ENCODE measurements around the gene BOD1L2.

BOD1L2 gene

DNA sequence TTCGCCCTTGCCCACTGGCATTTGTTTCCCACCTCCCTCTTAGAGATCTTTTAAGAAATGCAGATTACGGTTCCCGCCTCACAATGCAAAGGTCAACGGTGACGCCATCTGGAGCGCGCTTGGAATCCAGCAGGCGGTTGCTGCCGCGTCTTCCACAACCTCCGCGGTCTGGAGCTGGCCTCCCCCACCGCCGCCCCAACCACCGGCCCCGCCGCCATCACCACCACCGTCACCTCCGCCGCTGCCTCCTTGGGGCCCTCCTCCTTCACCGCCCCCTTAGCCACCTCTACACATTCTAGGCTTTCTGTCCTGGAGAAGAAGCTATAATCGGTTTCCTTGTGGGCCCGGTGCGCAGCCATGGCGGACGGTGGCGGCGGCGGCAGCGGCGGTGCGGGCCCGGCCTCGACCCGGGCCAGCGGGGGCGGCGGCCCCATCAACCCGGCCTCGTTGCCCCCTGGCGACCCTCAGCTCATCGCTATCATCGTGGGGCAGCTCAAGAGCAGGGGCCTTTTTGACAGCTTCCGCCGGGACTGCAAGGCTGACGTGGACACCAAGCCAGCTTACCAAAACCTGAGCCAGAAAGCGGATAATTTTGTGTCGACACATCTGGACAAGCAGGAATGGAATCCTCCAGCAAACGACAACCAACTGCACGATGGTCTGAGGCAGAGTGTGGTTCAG, at the start of gene BOD1L2:
TSS of gene BOD1L2 (plus strand) at position 132 of the 681 bp plus-strand sequence. CDS start at position 358, 226 bp downstream.
- DNase-seq = no peak

DNA sequence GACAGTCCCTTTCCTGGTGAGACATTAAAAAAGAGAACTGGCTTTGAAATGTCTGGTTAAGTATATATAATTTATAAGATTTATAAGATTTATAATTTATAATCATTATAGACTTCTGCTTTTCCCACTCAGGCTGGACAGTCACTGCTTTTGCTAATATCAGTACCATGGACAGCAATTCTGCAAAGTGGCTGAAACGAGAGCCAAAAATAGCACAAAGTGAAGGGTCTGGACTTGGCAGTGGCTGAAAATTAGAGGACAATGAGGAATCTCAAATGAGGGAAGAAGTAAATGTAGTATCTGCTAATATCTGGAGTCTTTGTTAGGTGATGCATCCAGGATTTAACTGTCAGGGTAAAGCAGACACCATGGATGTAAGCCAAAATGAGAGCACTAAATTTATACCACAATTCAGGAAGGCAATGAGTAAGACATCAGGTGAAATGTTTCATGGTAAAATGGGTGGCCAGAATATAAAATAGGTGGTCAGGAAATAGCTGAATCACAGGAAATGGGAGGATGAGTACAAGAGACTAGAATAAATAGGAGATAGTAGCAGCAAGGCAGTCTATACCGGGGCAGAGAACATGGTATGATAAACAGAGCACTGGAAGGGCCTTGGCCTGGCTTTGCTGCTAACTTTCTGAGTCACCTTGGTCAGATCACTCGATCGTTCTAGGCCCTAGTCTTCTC, 39.6 kb upstream of the BOD1L2 start:
- no peak for DNase-seq

DNA sequence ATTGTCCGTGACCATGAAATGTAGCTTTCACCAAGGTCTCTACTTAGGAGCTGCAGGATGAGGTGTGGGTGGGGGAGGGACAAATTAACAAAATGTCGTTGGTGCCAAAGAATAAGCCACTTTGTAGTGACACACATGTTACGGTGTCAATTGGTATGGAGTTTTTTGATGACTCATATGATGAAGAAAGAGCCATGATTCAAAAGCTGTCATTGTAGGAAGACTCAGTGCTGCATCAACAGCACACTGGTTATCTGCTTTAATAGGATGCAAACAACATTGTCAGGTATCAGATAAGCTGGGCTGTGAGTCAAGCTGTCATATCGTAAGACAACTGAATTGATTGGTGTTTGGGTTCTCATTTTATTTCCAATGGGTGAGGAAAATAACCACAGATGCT, 36.6 kb upstream of the BOD1L2 start:
- no peak for DNase-seq

DNA sequence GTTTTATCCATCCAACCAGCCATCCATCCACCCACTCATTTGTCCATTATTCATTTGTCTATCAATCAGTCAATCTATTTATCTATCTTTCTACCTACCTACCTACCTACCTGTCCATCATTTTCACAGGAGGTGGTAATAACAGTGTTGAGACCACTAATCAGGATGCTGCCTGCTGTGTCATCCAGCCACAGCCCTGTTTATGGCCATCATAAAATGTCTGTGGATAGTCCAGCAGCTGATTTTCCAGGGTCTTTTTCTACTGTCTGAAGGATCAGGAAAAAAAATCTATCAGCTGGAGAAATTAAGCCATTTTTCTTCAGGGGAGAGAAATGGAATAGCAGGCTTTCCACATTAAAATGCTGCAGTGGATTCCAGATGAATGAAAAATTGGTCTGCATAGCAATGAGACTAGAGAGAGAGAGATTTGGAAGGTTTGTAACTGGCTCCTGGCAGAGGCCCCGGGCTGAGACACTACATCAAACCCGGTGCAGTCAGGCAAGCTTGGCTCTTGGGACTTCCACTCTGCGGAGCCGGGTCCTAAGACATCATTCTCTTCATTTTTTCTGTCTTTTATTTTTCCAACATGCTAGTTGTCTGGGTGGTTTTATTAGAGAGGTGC, 33.0 kb upstream of the BOD1L2 start:
- no peak for DNase-seq

DNA sequence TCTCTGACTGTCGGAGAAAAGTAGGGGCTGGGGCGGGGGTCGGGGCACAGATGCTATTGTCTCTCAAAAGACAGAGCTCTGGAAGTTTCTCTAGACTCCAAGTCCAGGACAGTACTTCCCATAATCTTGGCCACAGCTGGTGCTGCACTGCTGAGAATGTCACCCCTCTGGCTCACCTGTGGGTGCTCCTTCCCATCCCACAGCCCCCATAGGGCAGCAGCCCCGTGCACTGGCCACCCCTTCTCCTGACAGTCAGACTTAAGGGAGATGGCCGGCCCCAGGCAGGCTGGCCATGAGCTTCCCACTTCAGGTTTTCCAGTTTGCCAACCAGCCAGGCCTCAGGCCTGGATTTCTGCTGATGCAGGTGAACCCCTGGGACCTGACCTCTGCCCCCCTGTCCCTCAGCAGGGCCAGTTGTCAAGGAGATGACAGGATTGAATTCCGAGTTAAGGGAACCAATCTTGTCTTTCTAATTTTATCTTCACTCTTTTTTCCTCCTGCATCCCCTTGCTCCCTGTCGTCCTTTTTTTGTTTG, 30.2 kb upstream of the BOD1L2 start:
- no peak for DNase-seq

DNA sequence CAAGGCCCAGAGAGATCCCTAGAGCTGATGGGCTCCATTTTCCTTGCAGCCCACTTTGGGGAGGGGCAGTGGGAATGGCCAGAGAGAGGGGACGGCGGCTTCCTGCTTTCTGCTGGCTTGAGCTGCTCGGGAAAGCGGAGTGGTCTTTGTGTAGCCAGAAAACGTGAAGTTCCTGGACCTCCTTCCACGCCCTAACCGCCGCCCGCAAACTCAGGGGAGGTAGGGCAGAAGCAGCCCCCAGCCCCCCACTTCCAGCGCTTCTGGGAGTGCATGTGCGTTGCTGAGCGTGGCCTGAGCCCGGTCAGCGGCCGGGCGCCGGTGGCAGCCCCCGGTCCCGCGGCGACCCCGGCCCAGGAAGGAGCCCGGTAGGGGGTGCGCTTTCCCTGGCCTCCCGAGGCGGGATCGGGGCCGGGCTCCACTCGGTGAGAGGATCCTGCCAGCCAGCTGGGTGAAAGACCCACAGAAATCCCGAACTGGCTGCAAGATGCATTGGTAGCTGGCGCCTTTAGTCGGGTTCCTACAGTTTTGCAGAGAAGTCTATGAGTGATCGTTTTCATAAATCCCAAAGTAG, 25.3 kb upstream of the BOD1L2 start:
- DNase-seq = no peak

DNA sequence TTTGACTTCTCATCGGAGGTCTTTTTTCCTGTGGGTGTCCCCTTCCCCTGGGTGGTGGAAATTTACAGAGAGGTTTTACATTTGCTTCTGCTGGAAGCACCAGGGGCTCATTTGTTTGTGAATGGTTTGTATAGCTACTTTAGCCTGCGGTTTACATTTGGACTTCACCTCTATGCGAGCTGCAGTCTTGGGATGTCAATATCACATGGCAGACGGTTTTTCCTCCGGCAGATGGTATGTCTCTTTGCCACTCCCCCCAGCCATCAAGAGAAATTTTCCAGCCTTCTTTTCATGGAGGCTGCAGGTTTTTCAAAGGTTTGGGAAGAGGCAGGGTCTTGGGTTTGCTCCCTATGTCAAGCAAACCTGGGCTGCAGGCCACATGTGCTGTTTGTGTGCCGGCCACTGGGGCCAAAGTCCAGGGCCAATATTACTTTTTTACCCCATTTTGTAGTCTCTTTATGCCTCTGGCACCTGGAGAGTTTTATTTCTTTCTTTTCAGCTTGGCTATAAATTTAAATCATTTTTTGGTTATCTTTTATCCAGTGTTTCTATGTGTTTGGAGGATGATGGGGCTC, 23.9 kb upstream of the BOD1L2 start:
- DNase-seq = peak; percentile 25

DNA sequence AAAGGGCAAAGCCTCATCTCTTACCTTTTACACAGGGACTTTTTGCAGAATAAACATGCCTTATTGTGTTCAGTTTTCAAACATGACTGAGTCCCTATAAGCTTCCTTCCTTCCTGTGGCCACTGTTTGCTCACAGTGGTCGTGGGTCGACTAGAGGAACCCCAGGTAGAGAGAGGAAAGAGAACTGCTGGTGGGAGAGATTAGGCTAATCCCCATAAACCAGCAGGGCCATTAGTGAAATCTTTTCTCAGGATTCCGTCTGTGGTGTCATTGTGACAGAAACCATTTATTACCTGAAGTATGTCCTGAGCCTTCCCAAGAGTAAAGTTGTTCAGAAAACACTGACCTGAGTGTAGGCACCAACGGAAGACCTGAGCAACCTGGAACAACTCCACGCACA, 21.3 kb upstream of the BOD1L2 start:
- DNase-seq = no peak

DNA sequence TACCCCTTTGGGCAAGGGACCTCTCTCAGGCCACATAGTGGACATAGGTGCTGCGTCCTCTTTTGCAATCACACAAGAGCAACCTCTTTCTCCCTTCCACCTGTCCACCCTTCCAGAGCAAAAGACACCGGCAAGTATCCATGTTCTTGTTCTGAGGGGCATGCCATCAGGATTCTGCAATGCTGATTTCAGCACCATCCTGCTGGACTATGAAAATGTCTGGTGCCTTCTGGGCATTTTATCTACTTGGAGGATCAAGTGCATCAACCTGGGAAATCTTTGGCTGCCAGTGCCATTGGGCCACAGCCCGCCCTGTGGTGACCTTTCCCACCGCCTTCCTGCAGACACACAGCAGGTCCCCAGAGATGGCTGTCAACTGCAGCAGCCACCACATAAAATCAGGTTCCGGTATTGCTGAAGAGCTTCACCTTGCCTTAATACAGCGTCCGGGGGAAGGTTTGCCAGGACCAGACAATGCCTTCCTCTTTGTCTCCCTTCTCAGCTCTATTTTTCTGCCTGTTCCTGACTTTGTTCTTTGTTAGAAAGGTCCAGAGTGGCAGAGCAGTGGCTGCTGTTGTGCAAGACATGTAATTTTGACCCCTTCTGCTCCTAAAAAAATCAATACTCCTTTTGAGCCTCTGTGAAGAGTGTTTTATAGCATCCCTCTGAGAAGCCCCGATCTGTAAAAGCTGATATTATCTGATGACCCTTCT, 18.5 kb upstream of the BOD1L2 start:
- DNase-seq = no peak

DNA sequence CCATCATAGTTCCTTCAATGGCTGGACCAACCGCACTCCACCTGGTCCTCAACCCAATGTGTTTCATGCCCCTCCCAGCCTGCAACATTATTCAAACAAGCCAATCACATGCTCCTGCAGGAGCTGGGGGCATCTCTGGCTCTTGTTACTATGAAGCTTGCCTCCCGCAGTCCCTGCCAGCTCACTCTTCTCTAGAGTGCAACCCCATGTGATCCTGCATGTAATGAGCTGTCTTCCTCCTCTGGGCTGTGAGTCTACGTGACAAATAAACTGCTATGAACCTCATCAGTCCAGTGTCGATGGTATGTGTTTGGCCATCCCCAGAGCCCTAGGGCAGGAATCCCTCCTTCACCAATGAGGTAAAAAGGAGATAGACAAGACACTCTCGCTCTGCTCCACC, 15.8 kb upstream of the BOD1L2 start:
- no peak for DNase-seq

DNA sequence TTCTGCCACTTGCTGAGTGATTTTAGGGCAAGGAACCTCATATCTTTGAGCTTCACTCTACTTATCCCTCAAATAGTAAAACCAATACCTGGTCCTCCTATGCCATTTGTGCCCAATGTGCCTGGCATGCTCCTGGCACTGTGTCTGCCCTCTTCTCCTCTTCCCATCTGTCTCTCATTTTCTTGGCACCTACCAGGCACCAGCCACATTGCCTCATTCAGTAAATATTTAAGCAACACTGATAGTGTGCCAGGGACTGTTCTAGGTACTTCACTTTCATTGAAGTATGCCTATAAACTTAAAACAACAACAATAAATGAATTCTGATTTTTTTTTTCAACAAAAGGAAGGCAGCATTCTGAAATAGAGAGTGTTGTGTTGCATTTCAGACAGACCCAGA, 15.1 kb upstream of the BOD1L2 start:
- no peak for DNase-seq

DNA sequence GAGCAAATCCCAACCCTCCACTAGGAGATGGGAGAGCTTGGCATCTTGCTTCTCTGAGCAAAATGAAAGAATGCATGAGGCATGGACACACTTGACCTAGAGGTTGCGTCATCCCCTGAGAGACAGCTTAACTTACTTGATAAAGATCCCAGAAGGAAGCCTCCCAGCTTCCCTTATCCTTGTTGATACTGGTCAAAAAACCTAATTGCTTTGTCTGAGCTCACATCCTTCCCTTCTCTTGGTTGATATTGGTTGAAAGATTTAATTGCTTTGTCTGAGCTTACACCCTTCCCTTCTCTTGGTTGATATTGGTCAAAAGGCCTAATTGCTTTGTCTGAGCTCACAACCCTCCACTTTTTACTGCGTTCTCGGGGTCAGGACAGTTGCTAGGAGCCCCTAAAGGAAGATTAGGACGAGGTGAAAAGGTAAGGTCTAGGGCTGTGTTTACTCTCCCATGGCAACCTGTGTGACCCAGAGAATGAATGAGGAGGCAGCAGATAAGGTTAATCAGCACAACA, 12.2 kb upstream of the BOD1L2 start:
- DNase-seq = no peak

DNA sequence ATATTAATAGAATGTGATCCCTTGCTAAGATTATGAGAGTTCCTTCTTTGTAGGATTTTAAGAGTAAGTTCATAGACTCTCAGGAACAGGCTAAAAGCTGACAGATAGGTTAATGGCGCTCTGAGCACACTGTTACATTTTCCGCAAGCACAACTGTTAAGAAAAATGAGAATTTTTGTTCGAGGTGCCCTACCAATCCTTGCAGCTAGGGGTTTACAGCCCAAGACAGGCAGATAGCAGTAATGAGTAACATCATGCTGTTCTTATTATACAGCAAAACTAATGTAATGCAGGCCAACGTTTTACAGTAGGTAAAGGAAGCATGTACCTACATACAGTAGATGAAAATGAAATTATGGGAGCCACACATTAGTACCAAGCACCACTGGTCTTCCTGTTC, 11.2 kb upstream of the BOD1L2 start:
- DNase-seq = no peak

DNA sequence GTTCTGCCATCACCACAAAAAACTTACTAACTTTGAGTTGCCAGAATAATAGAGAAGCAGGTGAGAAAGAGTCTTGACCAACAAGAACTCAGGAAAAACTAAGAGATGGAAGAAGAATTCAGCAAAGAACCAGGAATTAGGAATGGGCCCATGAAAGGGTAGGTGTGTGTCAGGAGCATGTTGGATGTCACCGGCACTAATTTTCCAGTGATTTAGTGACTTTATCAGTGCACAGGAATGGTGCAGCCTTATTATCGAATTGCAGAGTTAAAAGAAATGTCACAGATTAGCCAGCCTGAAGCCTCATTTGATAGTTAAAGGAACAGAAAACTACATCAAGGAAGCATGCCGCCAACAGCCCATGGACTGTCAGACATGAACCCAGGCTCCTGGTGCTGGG, 9.0 kb upstream of the BOD1L2 start:
- no peak for DNase-seq

DNA sequence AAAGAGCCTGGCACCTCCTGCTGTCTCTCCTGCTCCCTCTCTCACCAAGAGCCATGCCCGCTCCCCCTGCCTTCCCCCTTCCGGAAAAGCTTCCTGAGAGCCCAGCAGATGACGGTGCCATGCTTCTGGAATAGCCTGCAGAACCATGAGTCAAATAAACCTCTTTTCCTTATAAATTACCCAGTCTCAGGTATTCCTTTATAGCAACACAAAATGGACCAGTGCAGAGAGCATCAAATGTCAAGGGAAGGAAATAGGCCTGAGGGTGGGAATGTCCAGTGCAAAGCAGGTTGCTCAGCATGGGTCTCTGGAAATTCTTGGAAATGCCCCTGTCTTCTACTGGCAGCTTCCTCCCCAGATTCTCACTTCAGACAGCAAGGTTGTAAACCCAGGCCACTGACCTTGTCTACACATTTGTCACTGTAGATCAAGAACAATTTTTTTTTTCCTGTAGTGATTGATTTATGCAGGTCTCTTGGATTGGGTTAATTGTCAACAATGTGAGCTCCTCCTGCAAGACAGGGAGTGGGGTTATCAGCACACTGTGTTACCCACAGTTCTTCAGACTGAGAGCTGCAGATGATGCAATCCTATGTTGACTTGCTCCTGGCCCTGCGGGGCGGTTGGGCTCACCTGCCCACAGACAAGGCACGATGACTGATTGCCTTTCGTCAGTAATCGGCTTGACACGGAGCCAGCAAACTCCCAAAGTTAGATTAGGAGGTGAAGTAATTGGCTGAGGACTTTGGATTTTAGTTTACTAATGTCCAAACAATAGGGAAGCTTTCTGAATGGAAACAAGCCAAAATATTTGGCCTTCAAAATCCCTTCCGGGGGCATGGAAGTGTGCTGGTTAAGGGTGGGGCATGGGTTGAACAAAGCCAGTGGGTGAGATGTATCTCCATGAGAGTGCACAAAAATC, 5.4 kb upstream of the BOD1L2 start:
- DNase-seq = no peak

DNA sequence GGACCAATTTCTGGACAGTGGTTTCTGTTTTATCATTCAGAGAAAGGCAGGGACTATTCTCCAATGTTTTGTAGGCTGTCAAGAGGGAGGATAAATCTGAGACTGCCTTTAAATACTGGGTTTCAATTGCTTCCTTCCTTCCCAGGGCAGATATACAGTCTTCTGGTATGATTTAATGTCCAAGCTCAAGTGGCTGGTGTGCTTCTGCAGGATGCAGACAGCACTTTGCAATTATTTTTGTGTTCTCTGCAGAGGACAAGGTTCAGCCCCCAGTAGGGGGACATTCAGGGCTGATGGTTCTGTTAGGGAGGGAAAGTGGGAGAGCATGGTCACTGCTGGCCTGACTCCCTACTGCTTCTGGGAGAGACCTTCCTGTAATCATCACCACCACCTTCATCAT, 4.6 kb upstream of the BOD1L2 start:
- DNase-seq = no peak

DNA sequence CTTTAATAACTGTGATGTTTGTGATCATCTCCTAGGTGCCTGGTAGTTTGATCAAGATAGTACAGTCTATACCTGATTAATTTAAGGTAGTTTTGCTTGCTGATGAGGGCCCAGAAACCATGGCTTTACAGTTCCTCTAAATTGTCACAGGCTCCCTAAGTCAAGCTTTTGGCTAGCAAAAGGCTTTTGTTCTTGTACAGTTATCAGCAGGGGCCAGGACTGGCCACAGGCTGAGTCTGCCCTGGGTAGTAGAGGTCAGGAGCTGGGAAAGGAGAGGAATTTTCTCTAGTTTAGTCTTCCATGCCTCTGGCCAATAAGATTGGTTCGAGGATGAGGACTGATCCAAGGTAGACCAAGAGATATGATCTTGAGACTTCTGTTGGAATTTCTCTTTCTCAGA, 3.6 kb upstream of the BOD1L2 start:
- DNase-seq = no peak

DNA sequence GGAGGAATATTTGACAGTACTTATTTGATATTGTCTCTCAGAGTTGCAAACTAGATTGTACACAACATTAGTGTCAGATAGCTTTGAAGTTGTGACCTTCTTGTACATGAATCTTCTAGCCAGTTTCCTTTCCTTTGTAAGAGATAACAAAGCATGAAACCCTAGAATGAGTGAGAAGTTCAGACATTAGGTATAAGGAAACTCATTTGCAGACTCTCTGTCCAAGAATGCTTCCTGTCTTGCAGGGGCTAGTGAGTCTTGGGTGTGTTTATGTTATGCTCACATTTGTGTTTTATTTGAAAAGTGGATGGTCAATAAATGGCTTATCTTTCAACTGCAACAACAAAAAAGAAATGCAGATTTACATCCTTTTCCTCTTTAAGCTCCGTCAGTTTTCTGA, 1.4 kb downstream of the BOD1L2 start:
- DNase-seq = no peak

DNA sequence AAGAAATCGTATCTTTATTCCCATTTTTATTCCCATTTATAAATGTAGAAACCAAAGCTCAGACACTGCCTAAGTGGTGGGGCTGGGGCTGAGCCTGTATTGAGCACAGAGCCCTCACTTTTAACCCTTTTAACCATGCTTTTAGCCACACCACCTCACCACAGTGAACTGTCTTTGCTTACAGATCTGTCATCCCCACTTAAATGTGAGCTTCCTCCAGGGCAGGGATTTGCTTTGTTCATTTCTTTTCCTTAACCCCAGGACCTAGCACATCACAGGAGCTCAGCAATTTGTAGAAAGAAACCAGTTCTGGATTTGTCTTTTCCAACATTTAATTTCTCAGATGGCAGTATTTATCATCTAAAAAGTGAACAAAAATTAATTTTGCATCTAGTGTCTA, 2.2 kb downstream of the BOD1L2 start:
- DNase-seq = no peak

DNA sequence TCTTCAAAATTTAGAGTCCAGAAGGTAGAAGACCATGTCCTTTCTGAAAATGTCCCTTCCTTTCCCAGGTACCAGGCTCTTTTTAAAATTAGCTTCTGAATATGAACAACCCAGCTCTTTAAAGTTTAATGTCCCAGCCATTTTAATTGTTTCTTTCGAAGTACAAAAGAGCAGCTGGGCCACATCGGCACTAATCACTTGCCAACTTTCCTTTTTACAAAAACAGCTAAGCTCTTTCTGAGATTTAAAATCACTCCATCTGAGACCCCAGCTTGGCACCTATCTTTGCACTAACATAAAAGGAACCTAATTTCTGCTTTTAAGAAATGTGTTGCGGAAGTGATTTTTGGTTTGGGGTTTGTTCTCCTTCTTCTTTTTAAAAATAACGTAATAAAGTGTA, 2.6 kb downstream of the BOD1L2 start:
- no peak for DNase-seq

DNA sequence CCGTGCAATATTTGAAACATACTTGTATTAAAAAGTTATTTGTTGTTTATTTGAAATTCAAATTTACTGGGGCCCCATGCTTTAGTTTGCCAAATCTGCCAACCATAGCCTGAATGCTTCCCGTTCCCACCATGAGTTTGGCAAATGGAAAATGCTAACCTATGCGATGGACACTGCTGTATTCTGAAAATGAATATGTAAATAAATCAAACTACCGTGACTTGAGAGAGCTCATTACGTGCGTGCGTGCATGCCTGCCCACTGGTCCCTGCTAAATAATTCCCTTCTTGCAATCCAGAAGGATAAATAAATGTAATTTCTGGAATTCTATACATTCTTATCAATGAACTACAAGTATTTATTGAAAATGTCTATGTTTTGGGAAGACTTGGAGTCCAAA, 3.2 kb downstream of the BOD1L2 start:
- no peak for DNase-seq

Data from NCI-H2171 (cell line).